GM21737 (cell line): ENCODE results near the gene SASH1.
"Not testable (repeated sequence)": the region's sequence is repeated elsewhere in the genome, so short reads cannot be mapped to it uniquely, and the experiment has no call there.

Experiments
- ATAC-seq: cut with Tn5 transposase; IDR thresholded peaks from one replicate; pipeline ENCODE4 v1.9.1; 2021; ENCODE audit warnings: mild to moderate bottlenecking, moderate library complexity; ENCODE audit not compliant: unreplicated experiment

The SASH1 gene

GRCh38 chr6:148572676-148573335 is 230.2 kb downstream of the SASH1 start:
- ATAC-seq, result no peak

- ATAC-seq, result no peak
Observed at GRCh38 chr6:148573922-148574321, 231.3 kb downstream of the SASH1 start.

GRCh38 chr6:148577687-148578488 is 235.2 kb downstream of the SASH1 start:
- peak; percentile 98 for ATAC-seq

GRCh38 chr6:148578489-148578814 is 235.8 kb downstream of the SASH1 start:
- peak; percentile 20 for ATAC-seq

GRCh38 chr6:148578837-148579565 is 236.4 kb downstream of the SASH1 start:
- ATAC-seq, result no peak

GRCh38 chr6:148580442-148580841 is 237.8 kb downstream of the SASH1 start:
- ATAC-seq, result no peak

- ATAC-seq, result no peak
Observed at GRCh38 chr6:148583631-148584030, 241.0 kb downstream of the SASH1 start.

- ATAC-seq, result not testable (repeated sequence)
Observed at GRCh38 chr6:148585641-148586040, 243.0 kb downstream of the SASH1 start.

GRCh38 chr6:148590883-148591282 is 248.2 kb downstream of the SASH1 start:
- no peak for ATAC-seq

GRCh38 chr6:148591656-148592055 is 249.0 kb downstream of the SASH1 start:
- no peak for ATAC-seq

GRCh38 chr6:148593130-148593812 is 250.6 kb downstream of the SASH1 start:
- ATAC-seq, result no peak

GRCh38 chr6:148593813-148594170 is 251.2 kb downstream of the SASH1 start:
- ATAC-seq, result no peak

- ATAC-seq, result no peak
Observed at GRCh38 chr6:148595550-148595949, 252.9 kb downstream of the SASH1 start.

GRCh38 chr6:148596891-148597455 is 254.3 kb downstream of the SASH1 start:
- ATAC-seq, result no peak

- no peak for ATAC-seq
Observed at GRCh38 chr6:148598724-148599123, 256.1 kb downstream of the SASH1 start.

- ATAC-seq, result no peak
Observed at GRCh38 chr6:148599967-148600426, 257.4 kb downstream of the SASH1 start.
